GM23338 (cell line): ENCODE data around the gene EHMT2.

Experiments used
- EZH2 ChIP-seq: fragments of 200-600 bp; sonication (generic); IDR thresholded peaks from one replicate; pipeline ENCODE4 v1.8.0; 2017; ENCODE audit warnings: antibody characterized with exemption, mild to moderate bottlenecking, low read depth; ENCODE audit not compliant: unreplicated experiment
- EZH2phosphoT487 ChIP-seq: fragments of 200-600 bp; sonication (generic); IDR thresholded peaks from one replicate; pipeline ENCODE4 v1.8.1; 2018; ENCODE audit warnings: antibody characterized with exemption; ENCODE audit not compliant: unreplicated experiment
- REST ChIP-seq: IDR thresholded peaks from one replicate; pipeline ENCODE4 v1.6.1; 2018; ENCODE audit warnings: antibody characterized with exemption; ENCODE audit not compliant: unreplicated experiment
- TF ChIP-seq, protein P1 (sequence below), 2 experiments: fragments of 200-600 bp in 1 of 2; sonication (generic) in 1 of 2; conservative IDR thresholded peaks; 2 replicates each; pipeline versions ENCODE4 v1.5.1 to v1.6.1; 2016 to 2017; ENCODE audit warnings: antibody characterized with exemption in 2 of 2, low read depth in 2 of 2, mild to moderate bottlenecking in 2 of 2, moderate library complexity in 1 of 2

- TF ChIP-seq, protein P1, sequence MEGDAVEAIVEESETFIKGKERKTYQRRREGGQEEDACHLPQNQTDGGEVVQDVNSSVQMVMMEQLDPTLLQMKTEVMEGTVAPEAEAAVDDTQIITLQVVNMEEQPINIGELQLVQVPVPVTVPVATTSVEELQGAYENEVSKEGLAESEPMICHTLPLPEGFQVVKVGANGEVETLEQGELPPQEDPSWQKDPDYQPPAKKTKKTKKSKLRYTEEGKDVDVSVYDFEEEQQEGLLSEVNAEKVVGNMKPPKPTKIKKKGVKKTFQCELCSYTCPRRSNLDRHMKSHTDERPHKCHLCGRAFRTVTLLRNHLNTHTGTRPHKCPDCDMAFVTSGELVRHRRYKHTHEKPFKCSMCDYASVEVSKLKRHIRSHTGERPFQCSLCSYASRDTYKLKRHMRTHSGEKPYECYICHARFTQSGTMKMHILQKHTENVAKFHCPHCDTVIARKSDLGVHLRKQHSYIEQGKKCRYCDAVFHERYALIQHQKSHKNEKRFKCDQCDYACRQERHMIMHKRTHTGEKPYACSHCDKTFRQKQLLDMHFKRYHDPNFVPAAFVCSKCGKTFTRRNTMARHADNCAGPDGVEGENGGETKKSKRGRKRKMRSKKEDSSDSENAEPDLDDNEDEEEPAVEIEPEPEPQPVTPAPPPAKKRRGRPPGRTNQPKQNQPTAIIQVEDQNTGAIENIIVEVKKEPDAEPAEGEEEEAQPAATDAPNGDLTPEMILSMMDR (conservative IDR thresholded peaks at IDR 0.05; ENCODE audit: low read depth in 2 of 2): no peak
- no peak for TF ChIP-seq REST
- TF ChIP-seq EZH2: no peak
- no peak for TF ChIP-seq EZH2phosphoT487
Measured at GRCh38 chr6:31834367-31835250, 62.9 kb downstream of the EHMT2 start.
